GM12801 (cell line): ENCODE data around the gene RB1.

ENCODE experiments used
- CTCF ChIP-seq: IDR thresholded peaks from one replicate; pipeline ENCODE4 v1.5.1; 2011; ENCODE audit warnings: control low read depth; ENCODE audit not compliant: insufficient read length; ENCODE audit errors: extremely low read depth

RB1 gene

GRCh38 chr13:48476686-48477085, 173.1 kb downstream of the RB1 start:
- TF ChIP-seq CTCF: no peak

- no peak for TF ChIP-seq CTCF
Measured at GRCh38 chr13:48477191-48477855, 173.8 kb downstream of the RB1 start.

- no peak for TF ChIP-seq CTCF
Measured at GRCh38 chr13:48478391-48478790, 174.8 kb downstream of the RB1 start.

GRCh38 chr13:48483575-48483974, 180.0 kb downstream of the RB1 start:
- TF ChIP-seq CTCF: no peak

GRCh38 chr13:48485432-48485831, 181.9 kb downstream of the RB1 start:
- TF ChIP-seq CTCF: no peak

- TF ChIP-seq CTCF: no peak
Measured at GRCh38 chr13:48486362-48486761, 182.8 kb downstream of the RB1 start.

GRCh38 chr13:48486836-48487235, 183.3 kb downstream of the RB1 start:
- no peak for TF ChIP-seq CTCF
